OCI-LY1 (cell line): ENCODE measurements around the gene PHF23.
A peak's percentile ranks its signal among the peaks of the same experiment; 100 is the strongest.

Source experiments
- H2AFZ ChIP-seq: fragments of 200-600 bp; sonication (generic), shearing (Covaris generic); 2 replicates; pipeline ENCODE4 v1.6.0; 2014; ENCODE audit warnings: antibody characterized with exemption, mild to moderate bottlenecking, low read length
- H3F3A ChIP-seq: fragments of 200-600 bp; sonication (generic), shearing (Covaris generic); 2 replicates; pipeline ENCODE4 v1.6.0; 2014; ENCODE audit warnings: mild to moderate bottlenecking, antibody characterized with exemption, low read length, moderate library complexity; ENCODE audit not compliant: insufficient read depth
- H3K27ac ChIP-seq: fragments of 200-600 bp; sonication (generic); 2 replicates; pipeline ENCODE4 v1.5.1; 2014; ENCODE audit warnings: low read length, mixed run types, mild to moderate bottlenecking, low read depth; ENCODE audit not compliant: poor library complexity, severe bottlenecking
- H3K27me3 ChIP-seq: fragments of 200-600 bp; sonication (generic); 2 replicates; pipeline ENCODE4 v1.6.0; 2014; ENCODE audit warnings: antibody characterized with exemption, mild to moderate bottlenecking, low read length, moderate library complexity; ENCODE audit not compliant: insufficient read depth
- H3K36me3 ChIP-seq: fragments of 200-600 bp; sonication (generic); 2 replicates; pipeline ENCODE4 v1.6.1; 2014; ENCODE audit warnings: mild to moderate bottlenecking, antibody characterized with exemption, low read length, moderate library complexity, mixed read lengths; ENCODE audit not compliant: insufficient read depth
- H3K4me1 ChIP-seq: fragments of 200-600 bp; sonication (generic); 2 replicates; pipeline ENCODE4 v1.5.1; 2014; ENCODE audit warnings: mild to moderate bottlenecking, low read length, moderate library complexity; ENCODE audit not compliant: insufficient read depth, severe bottlenecking
- H3K4me2 ChIP-seq: fragments of 200-600 bp; sonication (generic), shearing (Covaris generic); 2 replicates; pipeline ENCODE4 v1.6.1; 2014; ENCODE audit warnings: low read length
- H3K4me3 ChIP-seq: fragments of 200-600 bp; sonication (generic); 2 replicates; pipeline ENCODE4 v1.5.1; 2014; ENCODE audit warnings: low read length, low read depth, mild to moderate bottlenecking, mixed read lengths; ENCODE audit not compliant: poor library complexity, severe bottlenecking
- H3K79me2 ChIP-seq: fragments of 200-600 bp; shearing (Covaris generic); 2 replicates; pipeline ENCODE4 v1.6.1; 2016; ENCODE audit warnings: mixed run types, low read length, mixed read lengths; ENCODE audit not compliant: insufficient read depth
- H3K9ac ChIP-seq: fragments of 200-600 bp; sonication (generic), shearing (Covaris generic); 2 replicates; pipeline ENCODE4 v1.6.1; 2014; ENCODE audit warnings: mild to moderate bottlenecking, low read length, mixed read lengths
- H3K9me2 ChIP-seq: fragments of 200-600 bp; sonication (generic), shearing (Covaris generic); 2 replicates; pipeline ENCODE4 v1.6.1; 2014; ENCODE audit warnings: low read depth, mild to moderate bottlenecking, low read length, mixed read lengths
- H3K9me3 ChIP-seq: fragments of 200-600 bp; shearing (Covaris generic); 2 replicates; pipeline ENCODE4 v1.6.1; 2014; ENCODE audit warnings: low read length, mixed read lengths
- H4K20me1 ChIP-seq: fragments of 200-600 bp; sonication (generic), shearing (Covaris generic); 2 replicates; pipeline ENCODE4 v1.6.0; 2016; ENCODE audit warnings: mild to moderate bottlenecking, low read length; ENCODE audit not compliant: insufficient read depth
- CTCF ChIP-seq: fragments of 200-600 bp; sonication (generic), shearing (Covaris generic); IDR thresholded peaks from 2 replicates; pipeline ENCODE4 v1.5.1; 2017; ENCODE audit warnings: mild to moderate bottlenecking, antibody characterized with exemption, low read length, moderate library complexity, mixed read lengths
- EZH2 ChIP-seq: fragments of 200-600 bp; sonication (generic), shearing (Covaris generic); IDR thresholded peaks from 2 replicates; pipeline ENCODE4 v1.8.0; 2017; ENCODE audit warnings: borderline replicate concordance, mixed run types, mild to moderate bottlenecking, antibody characterized with exemption, low read length, moderate library complexity, mixed read lengths

The PHF23 gene

DNA sequence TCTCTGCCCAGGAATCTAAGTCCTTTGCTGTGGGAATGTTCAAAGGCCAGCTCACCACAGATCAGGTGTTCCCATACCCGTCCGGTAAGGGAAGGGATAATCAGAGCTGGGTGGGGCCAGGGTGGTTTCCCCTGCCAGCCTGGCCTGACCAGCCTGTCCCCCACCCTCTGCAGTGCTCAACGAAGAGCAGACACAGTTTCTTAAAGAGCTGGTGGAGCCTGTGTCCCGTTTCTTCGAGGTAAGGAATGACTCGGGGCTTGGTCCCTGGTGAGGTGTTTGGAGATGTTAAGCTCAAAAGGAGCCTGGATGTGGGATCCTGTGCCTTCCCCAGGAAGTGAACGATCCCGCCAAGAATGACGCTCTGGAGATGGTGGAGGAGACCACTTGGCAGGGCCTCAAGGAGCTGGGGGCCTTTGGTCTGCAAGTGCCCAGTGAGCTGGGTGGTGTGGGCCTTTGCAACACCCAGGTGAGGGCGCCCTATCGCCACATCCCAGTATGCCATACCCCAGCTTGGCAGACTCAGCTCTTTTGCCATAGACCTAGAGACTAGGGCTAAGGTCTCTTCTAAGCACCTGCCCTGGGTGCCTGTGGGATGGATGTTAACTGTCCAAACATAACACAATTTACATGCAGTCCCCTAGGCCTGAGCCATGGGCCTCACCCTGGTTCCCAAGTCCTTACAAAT is 18.5 kb downstream of the PHF23 start:
- Histone ChIP-seq H3K36me3 (peaks cover 44% of the 10 kb centered on the region), H3K9me3 (no peaks in the 10 kb centered on the region), H3K27ac (peak overlapping the region; percentile 78), H3F3A (no peaks in the 10 kb centered on the region; the same call in 1 of the 2 replicates), H4K20me1 (no peaks in the 10 kb centered on the region), H3K27me3 (no peaks in the 10 kb centered on the region), H3K4me1 (peaks cover 24% of the 10 kb centered on the region), H3K79me2 (no peaks in the 10 kb centered on the region), H3K4me3 (peak overlapping the region; percentile 83), H3K4me2 (peak overlapping the region; percentile 97), H2AFZ (no peak overlapping the region), H3K9ac (peak overlapping the region; percentile 87), H3K9me2 (no peaks in the 10 kb centered on the region)
- TF ChIP-seq EZH2 = no peak
- peak; percentile 81 for TF ChIP-seq CTCF

- Histone ChIP-seq H2AFZ (no peak within 1 kb of the TSS), H3K4me2 (peak within 1 kb of the TSS; percentile 97), H4K20me1 (no peaks in the 10 kb centered on the region), H3K27ac (peak within 1 kb of the TSS; percentile 78), H3K4me3 (peak within 1 kb of the TSS; percentile 83), H3K27me3 (no peaks in the 10 kb centered on the region), H3K4me1 (peaks cover 27% of the 10 kb centered on the region), H3K79me2 (no peaks in the 10 kb centered on the region), H3K9me3 (no peaks in the 10 kb centered on the region), H3K9me2 (no peaks in the 10 kb centered on the region), H3K36me3 (peaks cover 36% of the 10 kb centered on the region), H3K9ac (peak within 1 kb of the TSS; percentile 87), H3F3A (no peaks in the 10 kb centered on the region)
- TF ChIP-seq CTCF = no peak
- TF ChIP-seq EZH2 = no peak
These were observed 19.3 kb downstream of the PHF23 start, which contains the start of the genes ACADVL and DLG4 for GRCh38 chr17:7219812-7220592. Gene ACADVL, plus strand, starts transcription at chr17:7219938. Its CDS starts 47 bp downstream, at chr17:7219985. Gene DLG4, minus strand, starts transcription at chr17:7219836.

GRCh38 chr17:7219229-7219811 is 19.9 kb downstream of the PHF23 start:
- no peak overlapping the region for H3K27ac ChIP-seq
- H3K36me3 ChIP-seq = peaks cover 29% of the 10 kb centered on the region
- peak overlapping the region; percentile 83 for H3K4me3 ChIP-seq
- H3K4me2 ChIP-seq = peak overlapping the region; percentile 97
- no peaks in the 10 kb centered on the region for H4K20me1 ChIP-seq
- peaks cover 32% of the 10 kb centered on the region for H3K4me1 ChIP-seq
- no peak overlapping the region for H2AFZ ChIP-seq
- H3F3A ChIP-seq = no peaks in the 10 kb centered on the region
- H3K9me3 ChIP-seq = no peaks in the 10 kb centered on the region
- no peaks in the 10 kb centered on the region for H3K9me2 ChIP-seq
- H3K27me3 ChIP-seq = no peaks in the 10 kb centered on the region
- TF ChIP-seq CTCF = no peak
- no peak for TF ChIP-seq EZH2
- H3K79me2 ChIP-seq = no peaks in the 10 kb centered on the region
- H3K9ac ChIP-seq = peak overlapping the region; percentile 87
